ENCODE measurements around the gene LRRIQ1.

DNA sequence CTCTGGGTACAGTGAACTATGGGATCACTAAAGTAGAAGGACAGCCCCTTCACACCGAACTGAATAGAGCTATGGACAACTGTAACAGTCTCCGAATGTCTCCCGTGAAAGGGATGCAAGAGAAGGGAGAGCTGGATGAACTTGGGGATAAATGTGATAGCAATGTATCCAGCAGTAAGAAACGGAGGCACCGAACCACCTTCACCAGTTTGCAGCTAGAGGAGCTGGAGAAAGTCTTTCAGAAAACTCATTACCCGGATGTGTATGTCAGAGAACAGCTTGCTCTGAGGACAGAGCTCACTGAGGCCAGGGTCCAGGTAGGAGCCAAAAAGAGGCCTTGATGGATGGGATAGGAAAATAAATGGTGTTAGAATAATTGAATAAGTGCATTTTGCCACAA, 247.4 kb downstream of the LRRIQ1 start:
- TF ChIP-seq, protein P1, sequence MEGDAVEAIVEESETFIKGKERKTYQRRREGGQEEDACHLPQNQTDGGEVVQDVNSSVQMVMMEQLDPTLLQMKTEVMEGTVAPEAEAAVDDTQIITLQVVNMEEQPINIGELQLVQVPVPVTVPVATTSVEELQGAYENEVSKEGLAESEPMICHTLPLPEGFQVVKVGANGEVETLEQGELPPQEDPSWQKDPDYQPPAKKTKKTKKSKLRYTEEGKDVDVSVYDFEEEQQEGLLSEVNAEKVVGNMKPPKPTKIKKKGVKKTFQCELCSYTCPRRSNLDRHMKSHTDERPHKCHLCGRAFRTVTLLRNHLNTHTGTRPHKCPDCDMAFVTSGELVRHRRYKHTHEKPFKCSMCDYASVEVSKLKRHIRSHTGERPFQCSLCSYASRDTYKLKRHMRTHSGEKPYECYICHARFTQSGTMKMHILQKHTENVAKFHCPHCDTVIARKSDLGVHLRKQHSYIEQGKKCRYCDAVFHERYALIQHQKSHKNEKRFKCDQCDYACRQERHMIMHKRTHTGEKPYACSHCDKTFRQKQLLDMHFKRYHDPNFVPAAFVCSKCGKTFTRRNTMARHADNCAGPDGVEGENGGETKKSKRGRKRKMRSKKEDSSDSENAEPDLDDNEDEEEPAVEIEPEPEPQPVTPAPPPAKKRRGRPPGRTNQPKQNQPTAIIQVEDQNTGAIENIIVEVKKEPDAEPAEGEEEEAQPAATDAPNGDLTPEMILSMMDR (conservative IDR thresholded peaks at IDR 0.05) = no peak
- TF ChIP-seq EZH2 (IDR thresholded peaks at IDR 0.05; ENCODE audit: low read depth) = no peak

Data from PC-9 (cell line).